Natural killer cell (primary cell): ENCODE measurements around the gene NSUN3. TPM values are rescaled to one million over a fixed set of nuclear protein-coding genes. Genes with fewer than 3 reads are reported as not detected.

ENCODE experiments used
- ATAC-seq, 3 donors: fragments of 150-1000 bp in 2 of 3; fragments of 200-7000 bp in 1 of 3; cut with Tn5 transposase; 1 replicate in 1 of 3; 2 replicates in 2 of 3; pipeline ENCODE4 v1.10.0; 2021; ENCODE audit warnings: mild to moderate bottlenecking in 2 of 3, moderate library complexity in 2 of 3
- DNase-seq, 2 donors: peaks; one replicate each; pipeline versions ENCODE4 v3.0.0 to v3.0.0-alpha.2; 2013 to 2021; ENCODE audit warnings: mixed read lengths in 1 of 2
- H3K27ac ChIP-seq: one replicate; pipeline ENCODE4 v1.5.1; 2013; ENCODE audit warnings: mild to moderate bottlenecking, low read length
- H3K27me3 ChIP-seq: one replicate; pipeline ENCODE4 v1.6.1; 2013; ENCODE audit warnings: low read length; ENCODE audit not compliant: control insufficient read depth, insufficient read depth
- H3K36me3 ChIP-seq: one replicate; pipeline ENCODE4 v1.6.1; 2013; ENCODE audit warnings: low read length; ENCODE audit not compliant: control insufficient read depth, insufficient read depth
- H3K4me1 ChIP-seq: one replicate; pipeline ENCODE4 v1.6.1; 2013; ENCODE audit warnings: low read length; ENCODE audit not compliant: control insufficient read depth, insufficient read depth
- H3K4me3 ChIP-seq: one replicate; pipeline ENCODE4 v1.5.1; 2013; ENCODE audit warnings: low read length
- H3K9me3 ChIP-seq: one replicate; pipeline ENCODE4 v1.6.1; 2013; ENCODE audit warnings: low read length; ENCODE audit not compliant: control insufficient read depth, insufficient read depth
- H3K27ac Mint-ChIP-seq, 2 donors: one replicate each; pipeline ENCODE4 v1.8.0; 2022; ENCODE audit warnings: mild to moderate bottlenecking in 2 of 2, mixed read lengths in 2 of 2, moderate library complexity in 1 of 2
- H3K27me3 Mint-ChIP-seq, 2 donors: one replicate each; pipeline ENCODE4 v1.8.0; 2022; ENCODE audit warnings: low read depth in 2 of 2, mixed read lengths in 2 of 2
- H3K36me3 Mint-ChIP-seq: one replicate; pipeline ENCODE4 v1.8.0; 2022; ENCODE audit warnings: mixed read lengths
- H3K4me1 Mint-ChIP-seq, 2 donors: one replicate each; pipeline ENCODE4 v1.8.0; 2022; ENCODE audit warnings: mixed read lengths in 2 of 2
- H3K4me3 Mint-ChIP-seq: one replicate; pipeline ENCODE4 v1.8.0; 2022; ENCODE audit warnings: mild to moderate bottlenecking, moderate library complexity, mixed read lengths
- H3K9me3 Mint-ChIP-seq, 2 donors: one replicate each; pipeline ENCODE4 v1.8.0; 2022; ENCODE audit warnings: mixed read lengths in 2 of 2
- CTCF ChIP-seq: fragments of 200-600 bp; IDR thresholded peaks from one replicate; pipeline ENCODE4 v1.8.0; 2022; ENCODE audit warnings: antibody characterized with exemption
- WGBS: methylation state at CpG from one replicate; pipeline ENCODE4 v1.1.7; 2013; ENCODE audit warnings: missing lambda C conversion rate; ENCODE audit not compliant: insufficient coverage; 5-methylcytosine and 5-hydroxymethylcytosine counted together
- intact Hi-C: fragments of 100-400 bp; cut with micrococcal nuclease; formaldehyde crosslinking; loops from one replicate; pipeline ENCODE4 v1.14.2; 2022
- total RNA-seq, 4 donors: library from RNA; stranded (reverse); fragments of 120-200 nt in 1 of 4; gene quantifications; one replicate each; pipeline versions ENCODE4 v1.2.3 to v1.2.4, GENCODE V29; 2013 to 2022

Gene NSUN3
- total RNA-seq, 3 donors from 2014 or later (not counting 1 experiment from before 2014, with no cell fraction given) = 24.0 to 32.4 (median 28.6) TPM

GRCh38 chr3:94132777-94133176 lies 69.9 kb downstream of the NSUN3 start:
- no peak for DNase-seq
- Histone ChIP-seq H3K9me3 (no peaks in the 10 kb centered on the region), H3K4me3 (no peak overlapping the region), H3K27me3 (no peaks in the 10 kb centered on the region), H3K27ac (no peak overlapping the region), H3K36me3 (peaks cover 9% of the 10 kb centered on the region), H3K4me1 (no peaks in the 10 kb centered on the region)
- H3K4me3 Mint-ChIP-seq = no peak overlapping the region
- H3K9me3 Mint-ChIP-seq = no peaks in the 10 kb centered on the region
- no peak for ATAC-seq
- no CpG with 5 or more reads among the region's 1 CpG for WGBS
- no peak overlapping the region for H3K27ac Mint-ChIP-seq
- peaks cover 6% of the 10 kb centered on the region for H3K36me3 Mint-ChIP-seq
- H3K4me1 Mint-ChIP-seq = no peaks in the 10 kb centered on the region
- no peaks in the 10 kb centered on the region for H3K27me3 Mint-ChIP-seq
- no peak for TF ChIP-seq CTCF
- intact Hi-C loops = no loop called here

GRCh38 chr3:94136133-94136532 lies 73.3 kb downstream of the NSUN3 start:
- Mint-ChIP-seq H3K27me3 (no peaks in the 10 kb centered on the region), H3K9me3 (no peaks in the 10 kb centered on the region), H3K4me1 (no peaks in the 10 kb centered on the region), H3K4me3 (no peak overlapping the region), H3K36me3 (no peaks in the 10 kb centered on the region), H3K27ac (no peak overlapping the region)
- no peaks in the 10 kb centered on the region for H3K4me1 ChIP-seq
- no peaks in the 10 kb centered on the region for H3K27me3 ChIP-seq
- no peaks in the 10 kb centered on the region for H3K36me3 ChIP-seq
- WGBS = 71% methylated on average over 1 of the region's 1 CpG
- no peak overlapping the region for H3K27ac ChIP-seq
- H3K4me3 ChIP-seq = no peak overlapping the region
- no peak for ATAC-seq
- TF ChIP-seq CTCF = no peak
- no peaks in the 10 kb centered on the region for H3K9me3 ChIP-seq
- intact Hi-C loops = no loop called here
- DNase-seq = no peak

GRCh38 chr3:94137377-94137776 lies 74.5 kb downstream of the NSUN3 start:
- no peaks in the 10 kb centered on the region for H3K9me3 Mint-ChIP-seq
- H3K27ac Mint-ChIP-seq = no peak overlapping the region
- no peak for DNase-seq
- no peak for TF ChIP-seq CTCF
- Histone ChIP-seq H3K4me1 (no peaks in the 10 kb centered on the region), H3K9me3 (no peaks in the 10 kb centered on the region), H3K4me3 (no peak overlapping the region), H3K36me3 (no peaks in the 10 kb centered on the region), H3K27ac (no peak overlapping the region), H3K27me3 (no peaks in the 10 kb centered on the region)
- H3K27me3 Mint-ChIP-seq = no peaks in the 10 kb centered on the region
- WGBS = 91% methylated on average over 5 of the region's 6 CpGs
- H3K4me1 Mint-ChIP-seq = no peaks in the 10 kb centered on the region
- intact Hi-C loops = no loop called here
- ATAC-seq = no peak
- H3K4me3 Mint-ChIP-seq = no peak overlapping the region
- H3K36me3 Mint-ChIP-seq = no peaks in the 10 kb centered on the region

- DNase-seq = no peak
- WGBS = 97% methylated on average over 3 of the region's 4 CpGs
- H3K27me3 Mint-ChIP-seq = peaks cover 0 to 6% of the 10 kb centered on the region in 2 donors
- Histone ChIP-seq H3K36me3 (no peaks in the 10 kb centered on the region), H3K4me3 (no peak overlapping the region), H3K4me1 (no peaks in the 10 kb centered on the region), H3K27ac (no peak overlapping the region), H3K9me3 (no peaks in the 10 kb centered on the region), H3K27me3 (peaks cover 2% of the 10 kb centered on the region)
- H3K4me3 Mint-ChIP-seq = no peak overlapping the region
- no peak for TF ChIP-seq CTCF
- intact Hi-C loops = no loop called here
- H3K9me3 Mint-ChIP-seq = no peaks in the 10 kb centered on the region
- no peak for ATAC-seq
- no peaks in the 10 kb centered on the region for H3K36me3 Mint-ChIP-seq
- no peaks in the 10 kb centered on the region for H3K4me1 Mint-ChIP-seq
- no peak overlapping the region for H3K27ac Mint-ChIP-seq
These were observed 83.6 kb downstream of the NSUN3 start for GRCh38 chr3:94146455-94146854.
